Smooth muscle cell (in vitro differentiated cells): ENCODE results near the gene KBTBD8. TPM values are rescaled to one million over a fixed set of nuclear protein-coding genes. Genes with fewer than 3 reads are reported as not detected.

Source experiments
- DNase-seq: peaks from one replicate; lab custom pipeline; 2025; ENCODE audit not compliant: unreplicated experiment; lab: John Stamatoyannopoulos, UW
- H2AFZ ChIP-seq: fragments of 200-600 bp; sonication (generic); 2 replicates; pipeline ENCODE4 v1.6.0; 2016; ENCODE audit warnings: antibody characterized with exemption, low read depth, mild to moderate bottlenecking
- H3F3A ChIP-seq: fragments of 200-600 bp; sonication (generic); 2 replicates; pipeline ENCODE4 v1.6.0; 2017; ENCODE audit warnings: antibody characterized with exemption, low read depth
- H3K27ac ChIP-seq: fragments of 200-600 bp; sonication (generic); 2 replicates; pipeline ENCODE4 v1.5.1; 2016; ENCODE audit warnings: low read depth, mild to moderate bottlenecking
- H3K27me3 ChIP-seq: fragments of 200-600 bp; sonication (generic); 2 replicates; pipeline ENCODE4 v1.6.1; 2016; ENCODE audit warnings: low read depth, mild to moderate bottlenecking
- H3K36me3 ChIP-seq: fragments of 200-600 bp; sonication (generic); 2 replicates; pipeline ENCODE4 v1.5.1; 2016; ENCODE audit warnings: low read depth
- H3K4me1 ChIP-seq: fragments of 200-600 bp; sonication (generic); 2 replicates; pipeline ENCODE4 v1.5.1; 2016; ENCODE audit warnings: low read depth
- H3K4me2 ChIP-seq: fragments of 200-600 bp; sonication (generic); 2 replicates; pipeline ENCODE4 v1.6.0; 2016; ENCODE audit warnings: mild to moderate bottlenecking
- H3K4me3 ChIP-seq: fragments of 200-600 bp; sonication (generic); 2 replicates; pipeline ENCODE4 v1.5.1; 2016; ENCODE audit warnings: mild to moderate bottlenecking
- H3K79me2 ChIP-seq: fragments of 200-600 bp; sonication (generic); 2 replicates; pipeline ENCODE4 v1.6.0; 2016; ENCODE audit warnings: low read depth, mild to moderate bottlenecking
- H3K9ac ChIP-seq: fragments of 200-600 bp; sonication (generic); 2 replicates; pipeline ENCODE4 v1.6.0; 2016; ENCODE audit warnings: low read depth
- H3K9me3 ChIP-seq: fragments of 200-600 bp; sonication (generic); replicated peaks from 2 replicates; pipeline ENCODE4 v1.5.1; 2016; ENCODE audit warnings: low read depth
- H4K20me1 ChIP-seq: fragments of 200-600 bp; sonication (generic); 2 replicates; pipeline ENCODE4 v1.6.0; 2016; ENCODE audit warnings: low read depth
- CTCF ChIP-seq: fragments of 200-600 bp; sonication (generic); IDR thresholded peaks from 2 replicates; pipeline ENCODE4 v1.5.1; 2017; ENCODE audit warnings: borderline replicate concordance, mild to moderate bottlenecking, antibody characterized with exemption; ENCODE audit not compliant: insufficient read depth, poor library complexity, severe bottlenecking
- WGBS: methylation state at CpG from one replicate; pipeline ENCODE4 v1.1.7; 2016; ENCODE audit warnings: low lambda C conversion rate; 5-methylcytosine and 5-hydroxymethylcytosine counted together
- polyA plus RNA-seq: library from polyadenylated mRNA; unstranded; fragments of >200 nt; fragmentation: Nextera tagmentation; extraction: Ambion mirVana; gene quantifications from 2 replicates; pipeline ENCODE4 v1.2.1, GENCODE V29; 2016
- total RNA-seq: library from RNA; depleted of rRNA; stranded (reverse); fragments of >200 nt; gene quantifications from 2 replicates; pipeline ENCODE4 v1.2.3, GENCODE V29; 2014

Gene KBTBD8
- total and polyA plus RNA-seq, 2 experiments from 2014 or later = 1.1 TPM

GRCh38 chr3:67037615-67038014 lies 39.5 kb downstream of the KBTBD8 start:
- no peaks in the 10 kb centered on the region for H3K9me3 ChIP-seq
- H3K9ac ChIP-seq = no peak overlapping the region
- WGBS = 83% methylated on average over 4 of the region's 4 CpGs
- no peaks in the 10 kb centered on the region for H4K20me1 ChIP-seq
- DNase-seq = no peak
- H3K79me2 ChIP-seq = no peaks in the 10 kb centered on the region
- H3K4me2 ChIP-seq = no peak overlapping the region
- no peak overlapping the region for H3K27ac ChIP-seq
- peak; percentile 3 for TF ChIP-seq CTCF
- no peak overlapping the region for H3K4me3 ChIP-seq
- H2AFZ ChIP-seq = no peak overlapping the region
- H3K36me3 ChIP-seq = no peaks in the 10 kb centered on the region
- no peaks in the 10 kb centered on the region for H3K27me3 ChIP-seq
- H3K4me1 ChIP-seq = no peaks in the 10 kb centered on the region
- H3F3A ChIP-seq = no peaks in the 10 kb centered on the region

GRCh38 chr3:67044295-67044694 lies 46.2 kb downstream of the KBTBD8 start:
- no peak for DNase-seq
- Histone ChIP-seq H3K4me1 (peaks cover 3% of the 10 kb centered on the region), H3K9ac (no peak overlapping the region), H3K79me2 (no peaks in the 10 kb centered on the region), H3K9me3 (no peaks in the 10 kb centered on the region), H2AFZ (no peak overlapping the region), H3F3A (no peaks in the 10 kb centered on the region), H3K4me2 (no peak overlapping the region), H4K20me1 (no peaks in the 10 kb centered on the region), H3K27me3 (no peaks in the 10 kb centered on the region), H3K36me3 (no peaks in the 10 kb centered on the region), H3K27ac (no peak overlapping the region), H3K4me3 (no peak overlapping the region)
- 100% methylated on average over 1 of the region's 1 CpG for WGBS
- TF ChIP-seq CTCF = no peak

GRCh38 chr3:67044955-67045354 lies 46.8 kb downstream of the KBTBD8 start:
- Histone ChIP-seq H3K36me3 (no peaks in the 10 kb centered on the region), H4K20me1 (no peaks in the 10 kb centered on the region), H3K4me2 (no peak overlapping the region), H3K79me2 (no peaks in the 10 kb centered on the region), H3K4me1 (peaks cover 3% of the 10 kb centered on the region), H3K27ac (no peak overlapping the region), H2AFZ (no peak overlapping the region), H3F3A (no peaks in the 10 kb centered on the region), H3K27me3 (no peaks in the 10 kb centered on the region), H3K9me3 (no peaks in the 10 kb centered on the region), H3K4me3 (no peak overlapping the region), H3K9ac (no peak overlapping the region)
- no peak for DNase-seq
- TF ChIP-seq CTCF = no peak
- WGBS = 59% methylated on average over 2 of the region's 2 CpGs

- Histone ChIP-seq H3K27me3 (no peaks in the 10 kb centered on the region), H3K4me2 (no peak overlapping the region), H2AFZ (no peak overlapping the region), H3K79me2 (no peaks in the 10 kb centered on the region), H3K4me3 (no peak overlapping the region), H4K20me1 (no peaks in the 10 kb centered on the region), H3F3A (no peaks in the 10 kb centered on the region), H3K36me3 (no peaks in the 10 kb centered on the region), H3K9ac (no peak overlapping the region), H3K9me3 (no peaks in the 10 kb centered on the region), H3K4me1 (peaks cover 3% of the 10 kb centered on the region), H3K27ac (no peak overlapping the region)
- no peak for TF ChIP-seq CTCF
- 94% methylated on average over 5 of the region's 5 CpGs for WGBS
- DNase-seq = no peak
Measured at GRCh38 chr3:67045711-67046465, 47.8 kb downstream of the KBTBD8 start.
